Osteocyte (in vitro differentiated cells): ENCODE data around the gene PRRG2. TPM values are rescaled to one million over a fixed set of nuclear protein-coding genes. Genes with fewer than 3 reads are reported as not detected.

ENCODE experiments used
- DNase-seq: peaks from one replicate; pipeline ENCODE4 v3.0.0; 2021; ENCODE audit warnings: mixed read lengths; ENCODE audit not compliant: unreplicated experiment; ENCODE audit errors: extremely low spot score
- H3K27ac Mint-ChIP-seq: one replicate; pipeline ENCODE4 v1.8.0; 2021; ENCODE audit warnings: mild to moderate bottlenecking, mixed read lengths; ENCODE audit not compliant: unreplicated experiment
- H3K27me3 Mint-ChIP-seq: one replicate; pipeline ENCODE4 v1.8.0; 2021; ENCODE audit warnings: mixed read lengths; ENCODE audit not compliant: unreplicated experiment
- H3K36me3 Mint-ChIP-seq: one replicate; pipeline ENCODE4 v1.8.0; 2021; ENCODE audit warnings: mixed read lengths; ENCODE audit not compliant: unreplicated experiment
- H3K4me1 Mint-ChIP-seq: one replicate; pipeline ENCODE4 v1.8.0; 2021; ENCODE audit warnings: mixed read lengths; ENCODE audit not compliant: unreplicated experiment
- H3K4me3 Mint-ChIP-seq: one replicate; pipeline ENCODE4 v1.8.0; 2021; ENCODE audit warnings: mild to moderate bottlenecking, moderate library complexity, mixed read lengths; ENCODE audit not compliant: unreplicated experiment
- H3K9me3 Mint-ChIP-seq: one replicate; pipeline ENCODE4 v1.8.0; 2021; ENCODE audit warnings: mixed read lengths; ENCODE audit not compliant: unreplicated experiment
- CTCF ChIP-seq: fragments of 200-600 bp; sonication (generic); IDR thresholded peaks from 2 replicates; pipeline ENCODE4 v1.5.0; 2021; ENCODE audit warnings: antibody characterized with exemption, mild to moderate bottlenecking, moderate library complexity
- total RNA-seq: library from RNA; stranded (reverse); gene quantifications from 2 replicates; pipeline ENCODE4 v1.2.1, GENCODE V29; 2021

Gene PRRG2
- total RNA-seq, 1 donor from 2014 or later = 0.32 TPM

GRCh38 chr19:49557641-49558325 is 23.3 kb upstream of the PRRG2 start:
- TF ChIP-seq CTCF = no peak
- no peak overlapping the region for H3K4me3 Mint-ChIP-seq
- no peaks in the 10 kb centered on the region for H3K27me3 Mint-ChIP-seq
- no peaks in the 10 kb centered on the region for H3K9me3 Mint-ChIP-seq
- no peak for DNase-seq
- peaks cover 25% of the 10 kb centered on the region for H3K36me3 Mint-ChIP-seq
- peaks cover 2% of the 10 kb centered on the region for H3K4me1 Mint-ChIP-seq
- H3K27ac Mint-ChIP-seq = no peak overlapping the region

- Mint-ChIP-seq H3K4me1 (peaks cover 1% of the 10 kb centered on the region), H3K4me3 (no peak overlapping the region), H3K27ac (no peak overlapping the region), H3K9me3 (no peaks in the 10 kb centered on the region), H3K27me3 (no peaks in the 10 kb centered on the region), H3K36me3 (peaks cover 25% of the 10 kb centered on the region)
- TF ChIP-seq CTCF = no peak
- DNase-seq = no peak
Measured at GRCh38 chr19:49558591-49558990, 22.5 kb upstream of the PRRG2 start.

GRCh38 chr19:49559443-49559842 is 21.7 kb upstream of the PRRG2 start:
- no peak for DNase-seq
- no peak overlapping the region for H3K4me3 Mint-ChIP-seq
- peaks cover 20% of the 10 kb centered on the region for H3K36me3 Mint-ChIP-seq
- H3K27me3 Mint-ChIP-seq = no peaks in the 10 kb centered on the region
- H3K9me3 Mint-ChIP-seq = no peaks in the 10 kb centered on the region
- H3K4me1 Mint-ChIP-seq = peaks cover 1% of the 10 kb centered on the region
- no peak overlapping the region for H3K27ac Mint-ChIP-seq
- TF ChIP-seq CTCF = no peak

DNA sequence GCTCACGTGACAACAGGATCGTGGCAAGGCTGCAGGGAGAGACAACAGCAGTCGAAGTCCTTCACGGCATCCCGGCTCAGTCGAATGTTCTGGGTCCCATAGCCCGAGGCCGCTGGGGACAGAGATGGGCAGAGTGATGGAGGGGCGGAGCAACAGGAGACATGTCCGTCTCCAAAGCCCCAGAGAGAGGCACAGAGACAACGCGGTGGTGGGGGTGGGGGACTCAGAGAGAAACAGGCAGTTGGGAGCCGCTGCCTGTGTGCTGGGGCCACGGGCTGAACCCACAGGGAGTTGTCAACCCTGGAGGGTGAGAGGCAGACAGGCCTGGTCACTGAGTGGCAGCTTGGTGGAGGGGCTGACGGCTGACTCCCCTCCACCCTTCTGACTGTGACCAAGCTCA is 21.2 kb upstream of the PRRG2 start:
- Mint-ChIP-seq H3K4me3 (no peak overlapping the region), H3K36me3 (peaks cover 15% of the 10 kb centered on the region), H3K27ac (no peak overlapping the region), H3K27me3 (no peaks in the 10 kb centered on the region), H3K9me3 (no peaks in the 10 kb centered on the region), H3K4me1 (peaks cover 1% of the 10 kb centered on the region)
- TF ChIP-seq CTCF = no peak
- DNase-seq = no peak

- H3K27ac Mint-ChIP-seq = no peak overlapping the region
- H3K9me3 Mint-ChIP-seq = no peaks in the 10 kb centered on the region
- no peak for DNase-seq
- no peak overlapping the region for H3K4me3 Mint-ChIP-seq
- peaks cover 5% of the 10 kb centered on the region for H3K4me1 Mint-ChIP-seq
- no peak for TF ChIP-seq CTCF
- H3K36me3 Mint-ChIP-seq = peaks cover 14% of the 10 kb centered on the region
- no peaks in the 10 kb centered on the region for H3K27me3 Mint-ChIP-seq
Measured at GRCh38 chr19:49560358-49560900, 20.7 kb upstream of the PRRG2 start.
